HEK293 (cell line): ENCODE data around the gene PLEKHG5.
A peak's percentile ranks its signal among the peaks of the same experiment; 100 is the strongest.

Experiments used
- BCL11A ChIP-seq: fragments of 450-650 bp; formaldehyde crosslinking; IDR thresholded peaks from 2 replicates; pipeline ENCODE4 v1.5.1; 2016; ENCODE audit warnings: low read depth, missing biosample characterization, missing genetic modification characterization
- ELK4 ChIP-seq: IDR thresholded peaks from 2 replicates; pipeline ENCODE4 v1.6.1; 2011; ENCODE audit warnings: mild to moderate bottlenecking, low read depth, low read length, borderline replicate concordance
- GLI2 ChIP-seq: fragments of 450-650 bp; formaldehyde crosslinking; IDR thresholded peaks from 2 replicates; pipeline ENCODE4; 2017; ENCODE audit warnings: missing biosample characterization, missing genetic modification characterization, low read depth, borderline replicate concordance
- GLI4 ChIP-seq: fragments of 450-650 bp; formaldehyde crosslinking; IDR thresholded peaks from 2 replicates; pipeline ENCODE4 v1.5.1; 2016; ENCODE audit warnings: missing biosample characterization, missing genetic modification characterization
- GLIS2 ChIP-seq: fragments of 450-650 bp; formaldehyde crosslinking; IDR thresholded peaks from 2 replicates; pipeline ENCODE4 v1.5.1; 2016; ENCODE audit warnings: missing biosample characterization, missing genetic modification characterization
- HIC1 ChIP-seq: fragments of 450-650 bp; formaldehyde crosslinking; IDR thresholded peaks from 2 replicates; pipeline ENCODE4 v1.5.1; 2016; ENCODE audit warnings: missing biosample characterization, missing genetic modification characterization
- KLF10 ChIP-seq: fragments of 450-650 bp; IDR thresholded peaks from 2 replicates; pipeline ENCODE4 v1.5.1; 2018; ENCODE audit warnings: missing biosample characterization, mild to moderate bottlenecking, missing genetic modification characterization
- MYNN ChIP-seq: fragments of 450-650 bp; formaldehyde crosslinking; IDR thresholded peaks from 2 replicates; pipeline ENCODE4 v1.5.1; 2016; ENCODE audit warnings: missing biosample characterization, missing genetic modification characterization, borderline replicate concordance
- OSR2 ChIP-seq: fragments of 450-650 bp; formaldehyde crosslinking; IDR thresholded peaks from 2 replicates; pipeline ENCODE4 v1.5.1; 2016; ENCODE audit warnings: missing biosample characterization, missing genetic modification characterization
- ZBTB1 ChIP-seq: fragments of 450-650 bp; formaldehyde crosslinking; IDR thresholded peaks from 2 replicates; pipeline ENCODE4 v1.5.1; 2016; ENCODE audit warnings: missing biosample characterization, missing genetic modification characterization
- ZBTB7A ChIP-seq: fragments of 450-650 bp; formaldehyde crosslinking; IDR thresholded peaks from 2 replicates; pipeline ENCODE4 v1.5.1; 2016; ENCODE audit warnings: low read depth, missing biosample characterization, missing genetic modification characterization
- ZFHX2 ChIP-seq: fragments of 450-650 bp; formaldehyde crosslinking; conservative IDR thresholded peaks from 2 replicates; pipeline ENCODE4 v1.5.1; 2016; ENCODE audit warnings: missing biosample characterization, missing genetic modification characterization
- ZFP3 ChIP-seq: fragments of 450-650 bp; formaldehyde crosslinking; IDR thresholded peaks from 2 replicates; pipeline ENCODE4 v1.5.1; 2016; ENCODE audit warnings: low read depth, missing biosample characterization, missing genetic modification characterization
- ZNF112 ChIP-seq: fragments of 450-650 bp; formaldehyde crosslinking; IDR thresholded peaks from 2 replicates; pipeline ENCODE4 v1.5.0; 2017; ENCODE audit warnings: missing biosample characterization, missing genetic modification characterization
- ZNF114 ChIP-seq: fragments of 450-650 bp; formaldehyde crosslinking; IDR thresholded peaks from 2 replicates; pipeline ENCODE4 v1.5.0; 2017; ENCODE audit warnings: missing biosample characterization, missing genetic modification characterization
- ZNF138 ChIP-seq: fragments of 450-650 bp; formaldehyde crosslinking; IDR thresholded peaks from 2 replicates; pipeline ENCODE4 v1.5.1; 2016; ENCODE audit warnings: missing biosample characterization, missing genetic modification characterization, borderline replicate concordance
- ZNF146 ChIP-seq: fragments of 450-650 bp; formaldehyde crosslinking; IDR thresholded peaks from 2 replicates; pipeline ENCODE4 v1.5.1; 2016; ENCODE audit warnings: missing biosample characterization, missing genetic modification characterization
- ZNF157 ChIP-seq: fragments of 450-650 bp; formaldehyde crosslinking; IDR thresholded peaks from 2 replicates; pipeline ENCODE4 v1.5.1; 2016; ENCODE audit warnings: missing biosample characterization, missing genetic modification characterization
- ZNF16 ChIP-seq: fragments of 450-650 bp; formaldehyde crosslinking; IDR thresholded peaks from 2 replicates; pipeline ENCODE4 v1.5.1; 2016; ENCODE audit warnings: low read depth, missing biosample characterization, missing genetic modification characterization
- ZNF341 ChIP-seq: fragments of 450-650 bp; formaldehyde crosslinking; IDR thresholded peaks from 2 replicates; pipeline ENCODE4; 2016; ENCODE audit warnings: low read depth, missing biosample characterization, missing genetic modification characterization
- ZNF37A ChIP-seq: fragments of 450-650 bp; IDR thresholded peaks from 2 replicates; pipeline ENCODE4 v1.5.1; 2018; ENCODE audit warnings: missing biosample characterization, missing genetic modification characterization
- ZNF473 ChIP-seq: fragments of 450-650 bp; formaldehyde crosslinking; IDR thresholded peaks from 2 replicates; pipeline ENCODE4 v1.5.1; 2017; ENCODE audit warnings: missing biosample characterization, missing genetic modification characterization
- ZNF549 ChIP-seq: fragments of 450-650 bp; IDR thresholded peaks from 2 replicates; pipeline ENCODE4 v1.5.1; 2018; ENCODE audit warnings: missing biosample characterization, missing genetic modification characterization, mild to moderate bottlenecking, inconsistent platforms, moderate library complexity
- ZNF555 ChIP-seq: fragments of 450-650 bp; formaldehyde crosslinking; conservative IDR thresholded peaks from 2 replicates; pipeline ENCODE4 v1.5.1; 2017; ENCODE audit warnings: missing biosample characterization, mild to moderate bottlenecking, missing genetic modification characterization, inconsistent platforms
- ZNF558 ChIP-seq: fragments of 450-650 bp; formaldehyde crosslinking; IDR thresholded peaks from 2 replicates; pipeline ENCODE4 v1.5.1; 2016; ENCODE audit warnings: missing biosample characterization, missing genetic modification characterization
- ZNF560 ChIP-seq: fragments of 450-650 bp; formaldehyde crosslinking; IDR thresholded peaks from 2 replicates; pipeline ENCODE4 v1.5.1; 2017; ENCODE audit warnings: missing biosample characterization, missing genetic modification characterization, borderline replicate concordance
- ZNF610 ChIP-seq: fragments of 450-650 bp; formaldehyde crosslinking; IDR thresholded peaks from 2 replicates; pipeline ENCODE4 v1.5.1; 2016; ENCODE audit warnings: missing biosample characterization, missing genetic modification characterization, borderline replicate concordance
- ZNF626 ChIP-seq: fragments of 450-650 bp; sonication (Bioruptor Pico); formaldehyde crosslinking; IDR thresholded peaks from 2 replicates; pipeline ENCODE4 v1.5.1; 2018; ENCODE audit warnings: missing biosample characterization, missing genetic modification characterization, inconsistent platforms
- ZNF670 ChIP-seq: fragments of 450-650 bp; formaldehyde crosslinking; IDR thresholded peaks from 2 replicates; pipeline ENCODE4 v1.5.1; 2016; ENCODE audit warnings: missing biosample characterization, missing genetic modification characterization, low read depth
- ZNF704 ChIP-seq: fragments of 450-650 bp; formaldehyde crosslinking; IDR thresholded peaks from 2 replicates; pipeline ENCODE4 v1.5.1; 2016; ENCODE audit warnings: missing biosample characterization, missing genetic modification characterization
- ZNF76 ChIP-seq: fragments of 450-650 bp; formaldehyde crosslinking; IDR thresholded peaks from 2 replicates; pipeline ENCODE4; 2016; ENCODE audit warnings: low read depth, missing biosample characterization, missing genetic modification characterization, borderline replicate concordance
- ZNF777 ChIP-seq: fragments of 450-650 bp; formaldehyde crosslinking; IDR thresholded peaks from 2 replicates; pipeline ENCODE4 v1.5.1; 2017; ENCODE audit warnings: missing biosample characterization, missing genetic modification characterization, borderline replicate concordance
- ZNF791 ChIP-seq: fragments of 450-650 bp; formaldehyde crosslinking; IDR thresholded peaks from 2 replicates; pipeline ENCODE4 v1.5.1; 2016; ENCODE audit warnings: missing biosample characterization, missing genetic modification characterization
- ZNF792 ChIP-seq: fragments of 450-650 bp; formaldehyde crosslinking; IDR thresholded peaks from 2 replicates; pipeline ENCODE4 v1.5.1; 2016; ENCODE audit warnings: missing biosample characterization, missing genetic modification characterization
- ZSCAN23 ChIP-seq: fragments of 450-650 bp; formaldehyde crosslinking; IDR thresholded peaks from 2 replicates; pipeline ENCODE4 v1.5.1; 2016; ENCODE audit warnings: missing biosample characterization, missing genetic modification characterization
- ZSCAN4 ChIP-seq: fragments of 450-650 bp; formaldehyde crosslinking; IDR thresholded peaks from 2 replicates; pipeline ENCODE4 v1.5.1; 2017; ENCODE audit warnings: missing biosample characterization, missing genetic modification characterization

Gene PLEKHG5

GRCh38 chr1:6490181-6491080 lies 1.0 kb downstream of the PLEKHG5 start (continued):
- TF ChIP-seq ZSCAN4 (tag by site-specific recombination) (peak; percentile 6; the same call in 1 of the 2 replicates), ZNF626 (tag by site-specific recombination) (no peak), ZNF76 (tag by site-specific recombination) (peak; percentile 75), ZNF549 (no peak), ZNF146 (tag by site-specific recombination) (no peak; the same call in 1 of the 2 replicates), BCL11A (tag by site-specific recombination) (no peak; the same call in 1 of the 2 replicates), ZBTB7A (peak; percentile 95), ZNF560 (tag by site-specific recombination) (no peak), ZFHX2 (tag by site-specific recombination) (peak; percentile 34; the same call in 1 of the 2 replicates), KLF10 (tag by site-specific recombination) (no peak), ZNF37A (tag by site-specific recombination) (no peak), ZNF112 (no peak), ZFP3 (tag by site-specific recombination) (no peak), ZNF777 (tag by site-specific recombination) (no peak), ZNF114 (no peak), ZSCAN23 (tag by site-specific recombination) (peak; percentile 65; the same call in 1 of the 2 replicates), ZNF610 (tag by site-specific recombination) (no peak), GLIS2 (tag by site-specific recombination) (peak; percentile 75), ZNF138 (tag by site-specific recombination) (no peak), ZNF792 (tag by site-specific recombination) (0 out of 2 replicates have a peak, but pooled peaks have one; percentile 23), MYNN (tag by site-specific recombination) (no peak; the same call in 1 of the 2 replicates), ZNF670 (no peak), ZNF791 (tag by site-specific recombination) (no peak), ZBTB1 (tag by site-specific recombination) (no peak), HIC1 (tag by site-specific recombination) (peak; percentile 94), ZNF16 (tag by site-specific recombination) (no peak), GLI4 (tag by site-specific recombination) (no peak), ZNF157 (no peak), ZNF341 (peak; percentile 62), ZNF558 (tag by site-specific recombination) (no peak; the same call in 1 of the 2 replicates), ELK4 (no peak), OSR2 (no peak), GLI2 (no peak), ZNF704 (0 out of 2 replicates have a peak, but pooled peaks have one; percentile 41), ZNF473 (tag by site-specific recombination) (no peak), ZNF555 (no peak)
